ENCODE results near the gene INPP5A. TPM values are rescaled to one million over a fixed set of nuclear protein-coding genes. Genes with fewer than 3 reads are reported as not detected.

INPP5A gene
- total RNA-seq, 1 donor from 2014 or later: 30.6 TPM

GRCh38 chr10:132708936-132709335 lies 171.3 kb downstream of the INPP5A start:
- no peaks in the 10 kb centered on the region for H3K27me3 Mint-ChIP-seq
- H3K36me3 Mint-ChIP-seq (ENCODE audit: insufficient read depth): peaks cover 38% of the 10 kb centered on the region
- H3K4me1 Mint-ChIP-seq (ENCODE audit: low read depth): peaks cover 2% of the 10 kb centered on the region
- peaks cover 14% of the 10 kb centered on the region for H3K9me3 Mint-ChIP-seq (ENCODE audit: low read depth)
- no peak for DNase-seq (ENCODE audit: low spot score, unreplicated experiment)
- TF ChIP-seq, protein P1, sequence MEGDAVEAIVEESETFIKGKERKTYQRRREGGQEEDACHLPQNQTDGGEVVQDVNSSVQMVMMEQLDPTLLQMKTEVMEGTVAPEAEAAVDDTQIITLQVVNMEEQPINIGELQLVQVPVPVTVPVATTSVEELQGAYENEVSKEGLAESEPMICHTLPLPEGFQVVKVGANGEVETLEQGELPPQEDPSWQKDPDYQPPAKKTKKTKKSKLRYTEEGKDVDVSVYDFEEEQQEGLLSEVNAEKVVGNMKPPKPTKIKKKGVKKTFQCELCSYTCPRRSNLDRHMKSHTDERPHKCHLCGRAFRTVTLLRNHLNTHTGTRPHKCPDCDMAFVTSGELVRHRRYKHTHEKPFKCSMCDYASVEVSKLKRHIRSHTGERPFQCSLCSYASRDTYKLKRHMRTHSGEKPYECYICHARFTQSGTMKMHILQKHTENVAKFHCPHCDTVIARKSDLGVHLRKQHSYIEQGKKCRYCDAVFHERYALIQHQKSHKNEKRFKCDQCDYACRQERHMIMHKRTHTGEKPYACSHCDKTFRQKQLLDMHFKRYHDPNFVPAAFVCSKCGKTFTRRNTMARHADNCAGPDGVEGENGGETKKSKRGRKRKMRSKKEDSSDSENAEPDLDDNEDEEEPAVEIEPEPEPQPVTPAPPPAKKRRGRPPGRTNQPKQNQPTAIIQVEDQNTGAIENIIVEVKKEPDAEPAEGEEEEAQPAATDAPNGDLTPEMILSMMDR (IDR thresholded peaks at IDR 0.05; ENCODE audit: unreplicated experiment): no peak
- no peak overlapping the region for H3K4me3 Mint-ChIP-seq (ENCODE audit: low read depth)
- no peak overlapping the region for H3K27ac Mint-ChIP-seq

GRCh38 chr10:132709471-132709951 lies 171.9 kb downstream of the INPP5A start:
- Mint-ChIP-seq H3K27ac (no peak overlapping the region), H3K4me3 (ENCODE audit: low read depth) (no peak overlapping the region), H3K4me1 (ENCODE audit: low read depth) (peaks cover 4% of the 10 kb centered on the region), H3K9me3 (ENCODE audit: low read depth) (peaks cover 14% of the 10 kb centered on the region), H3K36me3 (ENCODE audit: insufficient read depth) (peaks cover 38% of the 10 kb centered on the region), H3K27me3 (no peaks in the 10 kb centered on the region)
- no peak for DNase-seq (ENCODE audit: low spot score, unreplicated experiment)
- TF ChIP-seq, protein P1 (IDR thresholded peaks at IDR 0.05; ENCODE audit: unreplicated experiment): no peak

DNA sequence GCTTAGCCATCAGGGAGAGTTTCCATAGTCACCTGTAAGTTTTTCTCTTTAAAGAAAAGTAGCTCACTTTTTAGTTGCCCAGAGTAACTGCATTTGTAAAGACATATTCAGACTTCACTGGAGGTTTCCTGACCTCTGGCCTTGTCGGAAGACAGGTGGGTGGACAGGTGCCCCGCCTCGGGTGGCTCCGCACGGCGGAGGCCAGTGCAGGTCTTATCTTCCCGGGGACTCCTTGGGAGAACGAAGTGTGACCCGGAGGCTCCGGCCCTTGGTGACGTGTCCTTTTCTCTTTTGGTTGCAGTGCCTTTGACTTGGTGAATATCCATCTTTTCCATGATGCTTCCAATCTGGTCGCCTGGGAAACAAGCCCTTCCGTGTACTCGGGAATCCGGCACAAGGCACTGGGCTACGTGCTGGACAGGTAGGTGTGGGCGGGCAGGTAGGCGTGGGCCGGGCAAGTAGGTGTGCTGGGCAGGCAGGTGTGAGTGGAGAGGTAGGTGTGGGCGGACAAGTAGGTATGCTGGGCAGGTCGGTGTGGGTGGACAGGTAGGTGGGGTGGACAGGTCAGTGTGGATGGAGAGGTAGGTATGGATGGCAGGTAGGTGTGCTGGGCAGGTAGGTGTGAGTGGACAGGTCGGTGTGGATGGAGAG lies 172.6 kb downstream of the INPP5A start:
- Mint-ChIP-seq H3K27me3 (no peaks in the 10 kb centered on the region), H3K4me3 (ENCODE audit: low read depth) (no peak overlapping the region), H3K27ac (no peak overlapping the region), H3K9me3 (ENCODE audit: low read depth) (peaks cover 14% of the 10 kb centered on the region), H3K36me3 (ENCODE audit: insufficient read depth) (peaks cover 35% of the 10 kb centered on the region), H3K4me1 (ENCODE audit: low read depth) (peaks cover 4% of the 10 kb centered on the region)
- TF ChIP-seq, protein P1 (IDR thresholded peaks at IDR 0.05; ENCODE audit: unreplicated experiment): no peak
- no peak for DNase-seq (ENCODE audit: low spot score, unreplicated experiment)

DNA sequence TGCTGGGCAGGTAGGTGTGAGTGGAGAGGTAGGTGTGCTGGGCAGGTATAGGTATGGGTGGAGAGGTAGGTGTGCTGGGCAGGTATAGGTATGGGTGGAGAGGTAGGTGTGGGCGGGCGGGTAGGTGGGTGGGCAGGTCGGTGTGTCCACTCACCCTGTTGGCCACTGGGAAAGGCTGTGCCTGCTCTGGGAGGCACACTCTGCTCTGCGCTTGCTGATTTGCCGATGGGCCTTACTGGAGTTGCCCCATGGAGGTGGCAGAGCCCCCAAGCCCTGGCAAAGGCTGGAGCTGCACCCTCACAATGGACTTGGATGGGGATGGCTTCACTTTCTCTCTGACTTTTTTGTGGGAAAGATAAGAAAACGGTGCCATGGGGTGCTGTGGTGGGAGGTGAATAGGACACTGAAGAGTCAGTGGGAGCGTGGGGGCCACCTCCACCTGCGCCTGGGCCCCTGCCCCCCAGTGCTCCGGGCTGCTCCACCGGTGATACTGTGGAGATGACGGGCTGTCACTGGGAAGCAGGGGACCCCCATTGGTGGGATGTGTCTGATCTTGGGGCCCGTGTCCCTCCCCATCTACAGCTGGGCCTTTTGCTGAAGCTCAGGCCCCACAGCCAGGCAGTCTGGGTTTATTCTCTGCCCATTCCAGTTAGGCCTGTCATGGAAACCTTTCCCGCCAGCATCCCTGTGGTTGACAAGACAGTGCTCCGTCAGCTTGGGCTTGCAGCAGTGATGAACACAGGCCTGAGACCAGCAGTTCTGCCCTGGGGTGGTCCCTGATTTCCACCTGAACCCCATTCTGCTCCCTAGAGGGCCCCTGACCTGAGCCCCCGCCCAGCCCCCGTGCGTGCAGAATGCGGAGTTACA lies 173.4 kb downstream of the INPP5A start:
- Mint-ChIP-seq H3K27me3 (no peaks in the 10 kb centered on the region), H3K27ac (no peak overlapping the region), H3K36me3 (ENCODE audit: insufficient read depth) (peaks cover 28% of the 10 kb centered on the region), H3K4me3 (ENCODE audit: low read depth) (no peak overlapping the region), H3K4me1 (ENCODE audit: low read depth) (peaks cover 4% of the 10 kb centered on the region), H3K9me3 (ENCODE audit: low read depth) (peaks cover 10% of the 10 kb centered on the region)
- DNase-seq (ENCODE audit: low spot score, unreplicated experiment): no peak
- TF ChIP-seq, protein P1 (IDR thresholded peaks at IDR 0.05; ENCODE audit: unreplicated experiment): no peak

GRCh38 chr10:132711613-132712121 lies 174.1 kb downstream of the INPP5A start:
- Mint-ChIP-seq H3K4me3 (ENCODE audit: low read depth) (no peak overlapping the region), H3K27ac (no peak overlapping the region), H3K36me3 (ENCODE audit: insufficient read depth) (peaks cover 27% of the 10 kb centered on the region), H3K9me3 (ENCODE audit: low read depth) (peaks cover 3% of the 10 kb centered on the region), H3K4me1 (ENCODE audit: low read depth) (peaks cover 4% of the 10 kb centered on the region), H3K27me3 (no peaks in the 10 kb centered on the region)
- DNase-seq (ENCODE audit: low spot score, unreplicated experiment): no peak
- TF ChIP-seq, protein P1 (IDR thresholded peaks at IDR 0.05; ENCODE audit: unreplicated experiment): no peak

Measured in progenitor cell of endocrine pancreas (in vitro differentiated cells).